WTC11 (cell line): ENCODE results near the gene KRTAP26-1. TPM values are rescaled to one million over a fixed set of nuclear protein-coding genes. Genes with fewer than 3 reads are reported as not detected.

ENCODE experiments used
- ATAC-seq: fragments of 200-7000 bp; cut with Tn5 transposase; 2 replicates; pipeline ENCODE4 v1.10.0; 2021; ENCODE audit warnings: mild to moderate bottlenecking, moderate library complexity
- CTCF ChIA-PET: fragments of 300-600 bp; sonication (Branson Sonifier 250); formaldehyde crosslinking; loops from one replicate; lab custom pipeline; 2021; ENCODE audit warnings: antibody characterized with exemption; lab: Charles Lee
- POLR2A ChIA-PET: fragments of 350-600 bp; sonication (Branson Sonifier 250); formaldehyde crosslinking; loops from one replicate; lab custom pipeline; 2021; ENCODE audit warnings: antibody characterized with exemption; lab: Charles Lee
- DNase-seq: peaks from one replicate; pipeline ENCODE4 v3.0.0; 2021; ENCODE audit warnings: low spot score
- H3K27ac Mint-ChIP-seq: 2 replicates; pipeline ENCODE4 v1.8.0; 2021; ENCODE audit warnings: mixed read lengths
- H3K27me3 Mint-ChIP-seq: 2 replicates; pipeline ENCODE4 v1.8.0; 2021; ENCODE audit warnings: low read depth, mild to moderate bottlenecking, moderate library complexity, mixed read lengths
- H3K36me3 Mint-ChIP-seq: 2 replicates; pipeline ENCODE4 v1.8.0; 2021; ENCODE audit warnings: mixed read lengths
- H3K4me1 Mint-ChIP-seq: 2 replicates; pipeline ENCODE4 v1.8.0; 2022; ENCODE audit warnings: mixed read lengths
- H3K4me3 Mint-ChIP-seq: 2 replicates; pipeline ENCODE4 v1.8.0; 2021; ENCODE audit warnings: mild to moderate bottlenecking, moderate library complexity, mixed read lengths
- H3K9me3 Mint-ChIP-seq: 2 replicates; pipeline ENCODE4 v1.8.0; 2021; ENCODE audit warnings: mixed read lengths
- CDX4 ChIP-seq: fragments of 250-450 bp; sonication (Bioruptor Pico); IDR thresholded peaks from 2 replicates; pipeline ENCODE4 v1.9.0; 2021; ENCODE audit warnings: moderate library complexity, mild to moderate bottlenecking, inconsistent platforms, borderline replicate concordance
- CTCF ChIP-seq: fragments of 200-600 bp; IDR thresholded peaks from 2 replicates; pipeline ENCODE4 v1.8.0; 2022; ENCODE audit warnings: antibody characterized with exemption
- E2F1 ChIP-seq: sonication (generic); formaldehyde crosslinking; IDR thresholded peaks from 2 replicates; pipeline ENCODE4 v1.8.0; 2022; ENCODE audit warnings: mild to moderate bottlenecking, missing genetic modification reagents
- E2F4 ChIP-seq: sonication (generic); formaldehyde crosslinking; IDR thresholded peaks from 2 replicates; pipeline ENCODE4 v1.8.1; 2022; ENCODE audit warnings: low read depth, mild to moderate bottlenecking, moderate library complexity, missing genetic modification reagents, borderline replicate concordance
- FOXJ3 ChIP-seq: sonication (generic); formaldehyde crosslinking; IDR thresholded peaks from 2 replicates; pipeline ENCODE4 v1.9.0; 2021; ENCODE audit warnings: missing genetic modification reagents, mild to moderate bottlenecking, borderline replicate concordance
- MLX ChIP-seq: sonication (generic); formaldehyde crosslinking; IDR thresholded peaks from 2 replicates; pipeline ENCODE4 v1.8.1; 2023; ENCODE audit warnings: mild to moderate bottlenecking, missing genetic modification reagents, moderate library complexity
- STAT6 ChIP-seq: sonication (generic); formaldehyde crosslinking; conservative IDR thresholded peaks from 2 replicates; pipeline ENCODE4 v1.8.1; 2023; ENCODE audit warnings: mild to moderate bottlenecking, low read depth, missing genetic modification reagents, moderate library complexity
- TEAD1 ChIP-seq: sonication (generic); formaldehyde crosslinking; IDR thresholded peaks from 2 replicates; pipeline ENCODE4 v1.8.0; 2022; ENCODE audit warnings: mild to moderate bottlenecking, missing genetic modification reagents
- ZNF263 ChIP-seq: sonication (generic); formaldehyde crosslinking; IDR thresholded peaks from 2 replicates; pipeline ENCODE4 v1.8.1; 2022; ENCODE audit warnings: low read depth, mild to moderate bottlenecking, moderate library complexity, missing genetic modification reagents
- ZNF317 ChIP-seq: sonication (generic); formaldehyde crosslinking; IDR thresholded peaks from 2 replicates; pipeline ENCODE4 v1.8.1; 2023; ENCODE audit warnings: low read depth, mild to moderate bottlenecking, moderate library complexity, missing genetic modification reagents, borderline replicate concordance
- ZNF416 ChIP-seq: fragments of 250-450 bp; sonication (Bioruptor Pico); IDR thresholded peaks from 2 replicates; pipeline ENCODE4 v1.9.0; 2021; ENCODE audit warnings: mild to moderate bottlenecking, inconsistent platforms
- ZNF425 ChIP-seq: fragments of 250-450 bp; sonication (Bioruptor Pico); conservative IDR thresholded peaks from 2 replicates; pipeline ENCODE4 v1.9.0; 2021; ENCODE audit warnings: mild to moderate bottlenecking
- ZNF512 ChIP-seq: sonication (generic); formaldehyde crosslinking; IDR thresholded peaks from 2 replicates; pipeline ENCODE4 v1.8.1; 2022; ENCODE audit warnings: missing genetic modification reagents, borderline replicate concordance
- ZNF532 ChIP-seq: fragments of 250-450 bp; sonication (Bioruptor Pico); IDR thresholded peaks from 2 replicates; pipeline ENCODE4 v1.9.0; 2021; ENCODE audit warnings: mild to moderate bottlenecking, borderline replicate concordance
- ZNF671 ChIP-seq: fragments of 250-450 bp; sonication (Bioruptor Pico); IDR thresholded peaks from 2 replicates; pipeline ENCODE4 v1.8.0; 2021; ENCODE audit warnings: mild to moderate bottlenecking
- total RNA-seq: library from RNA; stranded (reverse); gene quantifications from 3 replicates; pipeline ENCODE4 v1.2.3, GENCODE V29; 2021

The KRTAP26-1 gene
- total RNA-seq, 1 experiment from 2014 or later = not detected

GRCh38 chr21:30336596-30336995 lies 16.5 kb upstream of the KRTAP26-1 start:
- H3K4me1 Mint-ChIP-seq = no peaks in the 10 kb centered on the region
- POLR2A ChIA-PET = no interaction called here
- no peaks in the 10 kb centered on the region for H3K27me3 Mint-ChIP-seq
- no peak overlapping the region for H3K27ac Mint-ChIP-seq
- no peaks in the 10 kb centered on the region for H3K9me3 Mint-ChIP-seq
- no peak for DNase-seq
- ATAC-seq = no peak
- CTCF ChIA-PET = no interaction called here
- H3K36me3 Mint-ChIP-seq = no peaks in the 10 kb centered on the region
- H3K4me3 Mint-ChIP-seq = no peak overlapping the region
- TF ChIP-seq ZNF263 = no peak

- H3K27me3 Mint-ChIP-seq = no peaks in the 10 kb centered on the region
- no peak for ATAC-seq
- CTCF ChIA-PET = interaction anchor here (0.7 to 1.1 kb wide), 2 partner anchors 22 to 75 kb away, joined by 3 to 6 read pairs; no protein-coding TSS in a partner anchor
- TF ChIP-seq CTCF = no peak
- no peak for TF ChIP-seq ZNF416
- TF ChIP-seq ZNF512 (CRISPR knock-in tag) = no peak
- no peak for TF ChIP-seq STAT6
- no peak for TF ChIP-seq ZNF425 (CRISPR knock-in tag)
- no peak for TF ChIP-seq ZNF317 (CRISPR knock-in tag)
- TF ChIP-seq FOXJ3 (CRISPR knock-in tag) = no peak
- no peak for TF ChIP-seq ZNF263
- no peak for TF ChIP-seq MLX (CRISPR knock-in tag)
- no peak for TF ChIP-seq CDX4 (CRISPR knock-in tag)
- no peak for TF ChIP-seq E2F1 (CRISPR knock-in tag)
- TF ChIP-seq TEAD1 = no peak
- TF ChIP-seq ZNF671 (CRISPR knock-in tag) = no peak
- no peak for TF ChIP-seq ZNF532 (CRISPR knock-in tag)
- no peak for TF ChIP-seq E2F4 (CRISPR knock-in tag)
Observed at GRCh38 chr21:30333736-30334135, 13.6 kb upstream of the KRTAP26-1 start.

More at GRCh38 chr21:30333736-30334135, 13.6 kb upstream of the KRTAP26-1 start:
- H3K4me1 Mint-ChIP-seq = no peaks in the 10 kb centered on the region
- no peaks in the 10 kb centered on the region for H3K9me3 Mint-ChIP-seq
- no peak overlapping the region for H3K4me3 Mint-ChIP-seq
- DNase-seq = no peak
- no peak overlapping the region for H3K27ac Mint-ChIP-seq
- H3K36me3 Mint-ChIP-seq = no peaks in the 10 kb centered on the region
- POLR2A ChIA-PET = no interaction called here
